Measurements from ENCODE around the gene F2RL3.
A peak's percentile ranks its signal among the peaks of the same experiment; 100 is the strongest.
"Not testable (repeated sequence)": the region's sequence is repeated elsewhere in the genome, so short reads cannot be mapped to it uniquely, and the experiment has no call there.

F2RL3 gene

DNA sequence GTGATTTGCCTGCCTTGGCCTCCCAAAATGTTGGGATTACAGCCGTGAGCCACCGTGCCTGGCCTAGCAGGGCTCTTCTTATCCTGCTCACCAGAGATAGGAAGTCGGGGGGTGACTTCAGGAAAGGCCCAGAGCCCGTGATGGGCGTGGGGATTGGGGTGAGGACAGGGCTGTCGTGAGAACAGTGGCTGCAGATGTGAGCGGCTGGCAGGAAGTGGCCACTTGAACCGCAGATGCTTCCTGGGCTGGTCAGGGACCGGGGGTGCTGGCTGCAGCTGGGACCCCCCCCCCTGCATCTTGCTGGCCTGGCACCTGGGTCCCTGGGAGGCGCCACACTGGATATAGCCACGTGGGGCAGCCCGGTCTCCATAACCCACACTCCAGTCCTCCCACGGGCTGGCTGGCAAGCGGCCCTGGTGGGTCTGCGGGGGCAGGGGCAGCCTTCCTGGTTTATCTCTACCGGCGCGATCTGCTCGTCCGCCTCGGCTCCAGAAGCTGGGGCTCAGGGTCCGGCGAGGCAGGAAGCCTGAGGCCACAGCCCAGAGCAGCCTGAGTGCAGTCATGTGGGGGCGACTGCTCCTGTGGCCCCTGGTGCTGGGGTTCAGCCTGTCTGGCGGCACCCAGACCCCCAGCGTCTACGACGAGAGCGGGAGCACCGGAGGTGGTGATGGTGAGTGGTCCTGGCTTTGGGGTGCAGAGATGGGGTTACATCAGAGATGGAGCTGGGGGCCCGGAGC lies at the start of gene F2RL3:
Gene F2RL3, plus strand, starts transcription at position 371 of the 737 bp plus-strand sequence. Its CDS starts 191 bp downstream, at position 562.
- peak in 1 of 2 donors; percentile 92 for DNase-seq

DNA sequence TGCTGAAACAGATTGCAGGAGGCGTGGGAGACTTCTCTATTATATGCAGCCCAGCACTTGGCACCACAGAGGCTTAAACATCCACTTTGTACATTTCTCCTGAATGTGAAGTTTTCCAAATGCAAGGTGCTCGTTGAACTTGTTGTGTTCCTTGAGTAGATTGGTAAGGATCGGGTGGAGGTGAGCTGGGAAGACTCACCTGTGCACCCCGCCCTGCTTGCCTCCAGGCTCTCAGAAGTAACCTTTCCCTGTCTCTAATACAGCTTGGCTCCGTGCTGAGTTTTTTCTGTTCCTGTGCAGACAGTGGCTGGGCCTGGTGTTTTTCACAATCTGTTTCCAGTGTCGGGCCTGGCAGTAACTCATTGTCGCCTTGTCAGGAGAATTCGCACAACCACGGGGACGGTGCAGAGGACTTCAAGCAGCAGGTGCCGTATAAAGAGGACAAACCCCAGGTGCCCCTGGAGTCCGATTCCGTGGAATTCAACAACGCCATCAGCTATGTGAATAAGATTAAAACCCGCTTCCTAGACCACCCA lies 47.3 kb upstream of the F2RL3 start:
- no peak for DNase-seq

DNA sequence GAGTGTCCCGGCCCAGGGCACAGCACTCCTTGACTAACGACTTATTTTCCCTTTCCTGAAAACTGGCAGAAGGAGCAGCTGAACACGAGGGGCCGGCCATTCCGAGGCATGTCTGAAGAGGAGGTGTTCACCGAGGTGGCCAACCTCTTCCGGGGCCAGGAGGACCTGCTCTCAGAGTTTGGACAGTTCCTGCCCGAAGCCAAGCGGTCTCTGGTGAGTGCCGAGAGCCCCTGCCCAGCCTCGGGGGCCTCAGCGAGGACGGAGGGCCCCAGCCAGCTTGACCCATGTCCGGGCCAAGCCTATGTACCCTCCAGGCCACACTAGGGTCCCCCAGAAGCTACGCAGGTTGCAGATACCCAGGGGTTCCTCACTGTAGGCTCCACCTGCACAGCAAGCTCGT lies 41.9 kb upstream of the F2RL3 start:
- no peak for DNase-seq

DNA sequence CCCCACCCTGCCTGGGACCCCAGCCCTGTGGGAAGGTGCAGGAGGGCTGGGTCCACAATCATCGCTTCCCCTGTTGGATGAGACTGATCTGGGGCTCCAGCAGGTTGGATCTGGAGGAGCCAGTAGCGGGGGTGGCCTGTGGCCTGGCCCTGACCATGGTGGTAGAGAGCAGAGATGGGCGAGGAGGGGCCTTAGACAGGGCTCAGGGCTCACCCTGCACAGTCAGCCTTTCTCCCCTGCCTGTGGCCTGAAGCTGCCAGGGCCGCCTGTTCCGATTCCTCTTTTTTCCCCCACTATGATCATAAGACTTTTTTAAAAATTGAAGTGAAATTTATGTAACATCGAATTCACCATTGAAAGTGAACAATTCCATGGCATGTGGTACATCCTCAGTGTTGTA lies 41.4 kb upstream of the F2RL3 start:
- no peak for DNase-seq

DNA sequence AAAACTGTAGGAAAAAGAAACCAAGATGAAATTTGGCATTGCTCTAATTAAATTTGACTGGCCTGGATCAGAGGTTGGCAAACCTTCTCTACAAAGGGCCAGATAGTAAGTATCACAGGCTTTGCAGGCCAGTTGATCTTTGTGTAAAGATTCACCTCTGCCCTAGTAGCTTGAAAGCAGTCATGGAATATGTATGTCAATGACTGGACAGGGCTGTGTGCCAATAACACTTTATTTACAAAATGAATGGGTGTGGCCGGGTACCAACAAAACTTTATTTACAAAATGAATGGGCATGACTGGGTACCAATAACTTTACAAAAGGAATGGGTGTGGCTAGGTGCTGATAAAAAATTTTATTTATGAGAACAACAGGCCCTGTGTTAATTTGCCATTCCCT lies 39.6 kb upstream of the F2RL3 start:
- no peak for DNase-seq

DNA sequence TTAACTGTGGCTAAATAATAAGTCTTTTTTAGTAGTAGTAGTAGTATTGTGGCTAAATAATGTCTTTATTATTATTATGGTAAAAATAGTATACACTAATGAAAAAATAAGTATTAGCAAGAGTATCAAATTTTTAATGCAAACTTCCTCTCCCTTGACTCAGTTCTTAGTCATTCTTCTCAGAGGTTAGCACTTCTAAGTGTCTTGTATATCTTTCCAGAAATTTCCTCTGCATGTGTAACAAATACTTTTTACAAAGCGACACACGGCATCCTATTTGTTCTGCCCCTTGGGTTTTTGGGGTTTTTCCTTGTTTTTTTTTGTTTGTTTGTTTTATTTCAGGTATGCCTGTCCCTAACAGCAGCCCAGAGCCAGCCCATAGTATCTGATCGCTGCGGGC lies 38.7 kb upstream of the F2RL3 start:
- DNase-seq = no peak

DNA sequence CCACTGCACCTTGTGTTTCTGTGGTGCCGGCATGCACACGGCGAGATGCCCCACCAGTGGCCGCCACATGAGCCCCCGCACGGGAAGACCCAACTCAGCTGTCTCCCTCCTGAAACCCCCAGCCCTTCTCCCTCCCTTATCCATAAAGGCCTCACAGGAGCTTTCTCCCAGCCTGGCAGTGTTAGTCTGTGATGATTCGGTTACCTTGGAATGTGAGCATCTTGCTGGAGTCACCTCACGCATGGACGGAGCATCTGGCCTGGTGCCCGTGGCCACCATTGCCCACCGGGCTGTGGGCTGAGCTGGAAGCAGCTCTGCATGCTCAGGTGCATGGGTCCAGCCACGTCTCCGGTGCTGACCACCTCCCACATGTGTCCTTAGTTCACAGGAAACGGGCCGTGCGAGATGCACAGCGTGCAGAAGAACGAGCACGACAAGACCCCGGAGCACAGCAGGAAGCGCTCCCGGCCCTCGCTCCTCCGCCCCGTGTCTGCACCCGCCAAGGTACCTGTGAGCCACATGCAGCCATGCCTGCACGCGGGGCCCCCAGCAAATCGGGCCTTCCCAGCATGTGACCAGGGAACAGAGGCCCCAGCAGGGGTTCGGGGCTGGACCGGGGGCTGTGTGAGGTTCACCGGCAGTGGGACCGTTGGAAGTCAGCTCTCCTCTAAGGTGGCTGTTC lies 37.6 kb upstream of the F2RL3 start:
- no peak for DNase-seq

DNA sequence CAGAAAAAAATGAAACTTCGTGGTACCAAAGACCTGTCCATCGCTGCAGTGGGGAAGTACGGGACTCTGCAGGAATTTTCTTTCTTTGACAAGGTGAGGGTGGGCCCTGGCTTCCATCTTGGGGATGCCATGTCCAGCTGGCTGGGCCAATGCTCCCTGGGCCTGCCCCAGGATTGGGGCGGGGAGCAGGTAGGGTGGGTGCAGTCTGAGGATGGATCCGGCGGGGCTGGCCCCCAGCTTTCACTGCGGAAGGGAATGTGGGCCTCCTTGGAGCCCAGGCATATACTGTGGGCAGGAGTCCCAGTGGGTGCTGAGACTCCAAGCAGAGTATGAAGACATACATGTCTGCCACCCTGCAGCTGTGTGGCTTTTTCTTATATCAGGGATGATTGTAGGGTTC lies 35.7 kb upstream of the F2RL3 start:
- DNase-seq = no peak

DNA sequence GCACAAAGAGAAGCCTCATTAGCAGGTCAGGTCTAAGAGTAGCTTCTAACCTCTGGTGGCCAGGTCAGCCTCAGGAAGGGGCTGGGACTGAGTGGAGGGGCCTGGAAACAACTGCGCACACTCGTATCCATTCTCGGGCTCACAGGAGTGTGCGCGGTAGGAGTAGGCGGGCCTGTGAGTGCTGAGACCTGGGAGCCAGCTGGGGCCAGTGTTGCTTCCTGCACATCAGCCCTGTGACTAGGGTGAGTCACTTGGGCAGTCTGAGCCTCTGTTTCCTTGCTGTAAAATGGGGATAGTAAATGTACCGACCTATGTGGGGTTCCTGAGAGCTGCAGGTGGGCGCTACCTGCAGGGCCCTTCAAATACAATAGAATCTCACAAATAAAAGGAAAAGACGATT lies 32.7 kb upstream of the F2RL3 start:
- DNase-seq = no peak

DNA sequence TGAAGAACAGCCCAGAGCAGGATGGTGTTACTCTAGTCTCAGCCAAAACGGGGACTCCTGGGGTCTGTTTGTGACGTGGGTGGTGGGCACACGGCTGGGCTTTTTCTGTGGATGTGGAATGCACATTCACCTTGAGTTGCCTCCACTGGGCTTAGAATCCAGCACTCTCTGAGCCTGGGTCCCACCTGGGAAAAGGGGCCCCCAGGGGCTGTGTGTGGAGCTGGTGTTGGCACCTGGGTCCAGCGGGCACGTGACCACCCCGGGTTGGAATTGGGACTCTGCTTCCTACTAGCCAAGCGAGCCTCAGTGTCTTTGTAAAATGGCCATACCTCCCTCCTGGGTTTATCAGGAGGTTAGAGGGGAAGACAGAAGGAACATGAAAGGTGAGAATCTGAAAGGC lies 29.2 kb upstream of the F2RL3 start:
- no peak for DNase-seq

DNA sequence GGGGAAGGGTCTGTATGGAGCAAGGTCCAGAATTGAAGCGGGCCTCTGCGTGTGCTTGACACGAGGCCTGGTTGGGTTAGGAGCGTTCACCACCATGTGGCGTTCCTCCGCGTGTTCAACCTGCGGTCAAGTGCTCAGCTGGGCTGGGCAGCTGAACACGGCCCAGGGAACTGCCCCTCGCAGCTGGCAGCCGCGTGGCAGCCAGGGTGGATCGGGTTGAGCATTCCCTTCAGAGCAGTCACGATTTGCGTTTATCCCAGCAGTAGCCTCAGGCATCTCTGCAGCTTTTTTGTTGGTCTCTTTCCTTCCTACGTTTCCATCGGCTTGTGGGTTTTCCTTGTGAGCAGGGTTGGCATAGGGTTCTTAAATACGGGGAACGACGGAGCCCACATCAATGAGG lies 28.7 kb upstream of the F2RL3 start:
- DNase-seq = no peak

DNA sequence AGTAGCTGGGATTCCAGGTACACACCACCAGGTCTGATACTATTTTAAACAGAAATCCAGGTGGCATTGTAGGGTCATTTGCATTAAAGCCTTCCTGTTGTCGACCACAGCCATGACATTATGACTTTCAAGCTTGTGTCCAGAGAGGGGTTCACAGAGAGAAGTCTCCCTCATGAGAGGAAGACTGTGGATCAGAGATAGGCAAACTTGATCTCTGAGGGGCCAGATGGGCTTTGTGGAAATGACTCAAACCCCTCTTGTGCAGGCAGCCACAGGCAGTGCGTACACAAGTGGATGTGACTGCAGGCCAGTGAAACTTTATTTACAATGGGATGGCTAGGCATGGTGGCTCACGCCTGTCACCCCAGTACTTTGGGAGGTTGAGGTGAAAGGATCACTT lies 27.8 kb upstream of the F2RL3 start:
- DNase-seq = no peak

DNA sequence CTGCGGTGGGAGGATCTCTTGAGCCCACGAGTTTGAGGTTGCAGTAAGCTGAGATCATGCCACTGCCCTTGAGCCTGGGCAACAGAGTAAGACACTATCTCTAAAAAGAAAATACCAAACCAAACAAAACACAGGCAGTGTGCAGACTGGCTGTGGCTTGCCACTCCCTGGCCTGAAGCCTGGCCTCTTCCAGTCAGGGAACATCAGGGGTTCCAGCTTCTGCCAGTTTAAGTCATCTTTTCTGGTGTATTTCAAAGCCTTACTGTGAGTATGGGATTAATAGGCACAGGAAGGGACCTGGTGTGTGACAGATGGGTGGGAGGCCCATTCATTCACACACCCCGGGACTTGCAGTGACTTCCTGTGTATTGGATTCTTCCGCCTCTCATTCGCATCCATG lies 27.0 kb upstream of the F2RL3 start:
- no peak for DNase-seq

DNA sequence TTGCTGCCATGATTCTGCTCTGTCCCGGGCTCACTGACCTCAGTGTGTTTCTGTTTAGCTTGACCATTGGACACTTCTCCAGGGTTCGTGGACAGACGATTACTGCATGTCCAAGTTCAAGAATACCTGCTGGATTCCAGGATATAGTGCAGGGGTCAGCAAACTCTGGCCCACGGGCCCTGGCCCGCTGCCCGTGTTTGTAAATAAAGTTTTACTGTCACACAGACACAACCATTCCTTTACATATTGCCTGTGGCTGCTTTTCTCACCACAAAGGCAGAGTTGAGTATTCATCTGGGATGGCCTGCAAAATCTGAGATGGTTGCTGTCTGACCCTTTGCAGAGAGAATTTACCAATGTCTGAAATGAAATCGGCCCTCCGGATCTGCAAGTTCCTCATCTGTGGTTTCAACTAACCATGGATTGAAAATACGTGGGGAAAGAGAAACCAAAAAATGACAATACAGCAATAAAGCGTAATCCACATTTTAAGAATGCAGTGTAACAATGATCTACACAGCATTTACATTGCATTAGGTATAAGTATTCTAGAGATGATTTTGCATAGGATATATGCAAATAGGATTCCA lies 25.9 kb upstream of the F2RL3 start:
- DNase-seq = peak in 1 of 2 donors; percentile 10

DNA sequence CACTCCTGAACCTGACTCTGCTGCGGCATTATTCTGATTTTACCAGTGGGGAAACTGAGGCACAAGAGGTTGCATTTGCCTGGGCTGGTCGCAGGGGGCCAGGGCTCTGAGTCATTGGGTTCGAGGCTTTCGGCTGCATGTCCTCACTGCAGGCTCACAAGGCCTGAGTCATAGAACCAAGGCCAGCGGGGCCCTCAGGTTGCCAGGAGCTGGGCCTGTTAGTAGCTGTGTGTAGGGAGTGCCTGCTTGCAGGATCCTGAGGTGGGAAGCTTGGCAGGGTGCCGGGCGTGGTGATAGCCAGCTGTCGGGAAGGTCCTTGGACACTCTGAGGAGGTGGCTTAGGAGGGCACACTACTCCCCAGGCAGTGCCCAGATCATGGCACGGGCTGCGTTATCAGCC lies 21.6 kb upstream of the F2RL3 start:
- no peak for DNase-seq

DNA sequence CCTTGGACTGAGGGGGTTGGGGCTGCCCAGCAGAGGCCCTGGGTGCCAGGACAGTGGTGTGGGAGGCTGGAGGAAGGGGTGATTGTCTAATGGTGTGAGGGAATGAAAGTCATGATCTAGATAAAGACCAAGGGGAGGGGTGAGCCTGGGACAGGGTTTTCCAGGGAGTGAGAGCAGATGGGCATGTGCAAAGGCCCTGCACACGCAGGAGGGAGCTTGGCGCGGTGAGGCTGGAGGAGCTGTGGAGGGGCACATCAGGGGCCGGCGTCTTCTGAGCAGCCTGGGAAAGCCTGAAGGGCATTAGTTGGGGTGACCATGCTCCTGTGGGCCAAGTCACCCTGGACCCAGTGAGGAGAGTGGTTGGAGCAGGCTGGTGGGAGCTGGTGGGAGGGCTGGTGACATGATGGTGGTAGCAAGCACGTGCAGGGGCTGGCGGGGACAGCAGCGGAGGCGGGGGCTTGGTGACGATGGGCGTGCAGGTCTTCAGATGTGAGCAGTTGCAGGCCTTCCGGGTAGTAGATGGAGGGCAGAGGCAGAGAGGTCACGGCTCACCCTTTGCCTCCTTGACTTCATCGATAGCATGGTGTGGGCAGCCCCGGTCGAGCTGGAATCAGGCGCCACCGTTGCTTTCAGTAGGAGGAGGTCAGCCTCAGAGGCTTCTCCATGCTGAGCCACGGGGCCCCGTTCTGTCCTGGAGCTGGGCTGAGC lies 20.2 kb upstream of the F2RL3 start:
- no peak for DNase-seq

DNA sequence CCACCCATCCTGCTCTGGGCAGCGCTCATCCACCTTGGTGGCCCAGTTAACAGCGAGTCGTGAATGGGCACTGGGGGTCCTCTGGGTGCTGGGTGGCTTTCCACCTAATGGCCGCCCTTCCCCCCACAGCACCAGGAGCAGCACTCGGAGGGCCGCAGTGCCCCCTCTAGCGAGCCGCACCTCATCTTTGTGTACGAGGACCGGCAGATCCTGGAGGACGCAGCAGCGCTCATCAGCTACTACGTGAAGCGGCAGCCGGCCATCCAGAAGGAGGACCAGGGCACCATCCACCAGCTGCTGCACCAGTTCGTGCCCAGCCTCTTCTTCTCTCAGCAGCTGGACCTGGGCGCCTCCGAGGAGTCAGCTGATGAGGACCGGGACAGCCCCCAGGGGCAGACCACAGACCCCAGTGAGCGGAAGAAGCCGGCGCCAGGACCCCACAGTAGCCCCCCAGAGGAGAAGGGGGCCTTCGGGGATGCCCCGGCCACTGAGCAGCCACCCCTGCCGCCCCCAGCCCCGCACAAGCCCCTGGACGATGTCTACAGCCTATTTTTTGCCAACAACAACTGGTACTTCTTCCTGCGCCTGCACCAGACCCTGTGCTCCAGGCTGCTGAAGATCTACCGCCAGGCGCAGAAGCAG lies 19.3 kb upstream of the F2RL3 start:
- DNase-seq = no peak

DNA sequence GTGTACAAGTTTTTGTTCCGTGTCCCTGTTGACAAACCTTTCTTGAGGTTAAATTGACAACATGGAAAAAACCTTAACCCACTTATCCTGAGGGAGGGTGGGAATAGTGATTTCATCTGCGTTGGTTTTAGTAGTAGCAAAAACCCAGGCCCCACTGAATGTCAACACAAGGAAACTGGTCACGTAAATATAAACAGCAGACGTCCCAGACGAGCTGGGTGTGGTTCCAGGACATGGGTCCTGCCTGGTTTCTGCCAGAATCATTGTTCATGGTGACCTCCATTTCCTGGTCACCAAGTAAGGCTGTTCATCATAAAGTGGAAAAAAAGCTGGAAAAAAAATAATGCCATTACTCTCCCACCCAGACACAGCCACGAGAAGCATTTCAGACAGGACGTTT lies 16.9 kb upstream of the F2RL3 start:
- no peak for DNase-seq

DNA sequence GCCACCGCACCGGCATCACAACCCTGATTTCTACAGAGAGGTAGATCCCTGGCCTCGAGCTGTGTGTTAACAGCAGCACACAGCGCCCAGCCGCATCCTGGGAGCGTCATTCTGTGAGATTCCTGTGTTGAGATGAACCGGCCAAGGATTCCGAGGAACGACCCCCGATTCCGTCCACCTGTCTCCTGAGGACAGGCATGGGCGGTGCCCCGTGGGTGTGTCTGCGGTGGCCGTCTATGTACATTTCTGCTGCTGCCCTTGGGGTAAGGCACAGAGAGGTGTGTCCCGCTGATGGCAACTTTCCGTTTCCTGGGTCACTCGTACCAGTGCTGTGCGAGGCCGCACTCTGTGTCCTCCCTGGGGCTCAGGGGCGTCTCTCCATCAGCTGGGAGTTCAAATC lies 16.1 kb upstream of the F2RL3 start:
- no peak for DNase-seq

DNA sequence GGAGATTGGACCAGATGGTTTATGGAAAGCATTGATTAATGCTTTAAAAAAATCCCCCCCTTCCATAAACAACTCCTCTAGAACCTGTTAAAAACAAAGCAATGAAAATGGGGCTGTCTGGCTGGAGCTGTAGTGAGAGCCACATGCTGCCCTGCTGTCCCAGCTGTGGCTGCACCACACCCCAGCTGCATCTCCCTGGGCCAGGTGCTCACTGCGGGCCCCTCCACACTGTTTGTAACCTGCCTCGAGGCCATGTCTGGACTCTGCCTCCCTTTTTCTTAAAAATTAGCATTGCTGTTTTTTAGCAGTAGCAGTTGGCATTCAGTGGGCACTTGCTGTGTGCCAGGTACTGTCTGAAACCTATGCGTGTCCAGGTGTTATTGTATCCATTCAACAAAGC lies 15.2 kb upstream of the F2RL3 start:
- no peak for DNase-seq

DNA sequence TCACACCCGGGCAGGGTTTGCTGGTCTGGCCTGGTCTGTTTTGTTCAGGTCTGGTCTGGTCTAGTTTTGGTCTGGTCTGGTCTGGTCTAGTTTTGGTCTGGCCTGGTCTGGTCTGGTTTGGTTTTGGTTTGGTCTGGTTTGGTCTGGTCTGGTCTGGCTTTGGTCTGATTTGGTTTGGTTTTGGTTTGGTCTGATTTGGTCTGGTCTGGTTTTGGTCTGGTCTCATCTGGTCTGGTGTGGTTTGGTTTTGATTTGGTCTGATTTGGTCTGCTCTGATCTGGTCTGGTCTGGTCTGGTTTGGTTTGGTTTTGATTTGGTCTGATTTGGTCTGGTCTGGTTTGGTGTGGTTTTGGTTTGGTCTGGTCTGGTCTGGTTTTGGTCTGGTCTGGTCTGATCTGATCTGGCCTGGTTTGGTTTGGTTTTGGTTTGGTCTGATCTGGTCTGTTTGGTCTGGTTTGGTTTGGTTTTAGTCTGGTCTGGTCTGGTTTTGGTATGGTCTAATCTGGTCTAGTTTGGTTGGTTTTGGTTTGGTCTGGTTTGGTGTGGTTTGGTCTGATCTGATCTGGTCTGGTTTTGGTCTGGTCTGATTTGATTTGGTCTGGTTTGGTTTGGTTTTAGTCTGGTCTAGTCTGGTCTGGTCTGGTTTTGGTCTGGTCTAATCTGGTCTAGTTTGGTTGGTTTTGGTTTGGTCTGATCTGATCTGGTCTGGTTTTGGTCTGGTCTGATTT lies 14.4 kb upstream of the F2RL3 start:
- DNase-seq = no peak

DNA sequence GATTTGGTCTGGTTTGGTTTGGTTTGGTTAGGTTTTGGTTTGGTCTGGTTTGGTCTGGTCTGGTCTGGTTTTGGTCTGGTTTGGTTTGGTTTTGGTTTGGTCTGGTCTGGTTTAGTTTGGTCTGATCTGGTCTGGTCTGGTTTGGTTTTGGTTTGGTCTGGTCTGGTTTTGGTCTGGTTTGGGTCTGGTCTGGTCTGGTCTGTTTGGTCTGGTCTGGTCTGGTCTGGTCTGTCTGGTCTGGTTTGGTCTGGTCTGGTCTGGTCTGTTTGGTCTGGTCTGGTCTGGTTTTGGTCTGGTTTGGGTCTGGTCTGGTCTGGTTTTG lies 13.9 kb upstream of the F2RL3 start:
- not testable (repeated sequence) for DNase-seq
